Measurements from ENCODE around the gene SPDEF.

The SPDEF gene

GRCh38 chr6:34564181-34564580 is 8.1 kb upstream of the SPDEF start:
- Histone ChIP-seq H3K27me3 (ENCODE audit: insufficient read depth, low read depth, severe bottlenecking) (no peaks in the 10 kb centered on the region), H3K9me3 (ENCODE audit: severe bottlenecking) (no peaks in the 10 kb centered on the region), H3K27ac (no peak overlapping the region), H3K36me3 (no peaks in the 10 kb centered on the region), H3K4me3 (ENCODE audit: low read depth, low read length) (no peak overlapping the region)
- TF ChIP-seq CTCF (IDR thresholded peaks at IDR 0.05; ENCODE audit: low read depth, low read length): no peak
- no peak for DNase-seq

GRCh38 chr6:34563513-34563870 is 7.4 kb upstream of the SPDEF start:
- DNase-seq: no peak
- no peaks in the 10 kb centered on the region for H3K27me3 ChIP-seq (ENCODE audit: insufficient read depth, low read depth, severe bottlenecking)
- no peak overlapping the region for H3K4me3 ChIP-seq (ENCODE audit: low read depth, low read length)
- H3K27ac ChIP-seq: no peak overlapping the region
- no peak for TF ChIP-seq CTCF (IDR thresholded peaks at IDR 0.05; ENCODE audit: low read depth, low read length)
- no peaks in the 10 kb centered on the region for H3K36me3 ChIP-seq
- peaks cover 2% of the 10 kb centered on the region for H3K9me3 ChIP-seq (ENCODE audit: severe bottlenecking)

GRCh38 chr6:34562861-34563512 is 6.9 kb upstream of the SPDEF start:
- Histone ChIP-seq H3K36me3 (no peaks in the 10 kb centered on the region), H3K9me3 (ENCODE audit: severe bottlenecking) (peaks cover 7% of the 10 kb centered on the region), H3K4me3 (ENCODE audit: low read depth, low read length) (no peak overlapping the region), H3K27ac (no peak overlapping the region), H3K27me3 (ENCODE audit: insufficient read depth, low read depth, severe bottlenecking) (no peaks in the 10 kb centered on the region)
- DNase-seq: no peak
- TF ChIP-seq CTCF (IDR thresholded peaks at IDR 0.05; ENCODE audit: low read depth, low read length): no peak

GRCh38 chr6:34562350-34562749 is 6.2 kb upstream of the SPDEF start:
- Histone ChIP-seq H3K27ac (no peak overlapping the region), H3K9me3 (ENCODE audit: severe bottlenecking) (peaks cover 12% of the 10 kb centered on the region), H3K4me3 (ENCODE audit: low read depth, low read length) (no peak overlapping the region), H3K36me3 (no peaks in the 10 kb centered on the region; the same call in 1 of the 2 replicates), H3K27me3 (ENCODE audit: insufficient read depth, low read depth, severe bottlenecking) (no peaks in the 10 kb centered on the region)
- no peak for DNase-seq
- TF ChIP-seq CTCF (IDR thresholded peaks at IDR 0.05; ENCODE audit: low read depth, low read length): no peak

- H3K27ac ChIP-seq: no peak overlapping the region
- no peak for TF ChIP-seq CTCF (IDR thresholded peaks at IDR 0.05; ENCODE audit: low read depth, low read length)
- DNase-seq: no peak
- peaks cover 12% of the 10 kb centered on the region for H3K9me3 ChIP-seq (ENCODE audit: severe bottlenecking)
- H3K36me3 ChIP-seq: no peaks in the 10 kb centered on the region; the same call in 1 of the 2 replicates
- H3K4me3 ChIP-seq (ENCODE audit: low read depth, low read length): no peak overlapping the region
- no peaks in the 10 kb centered on the region for H3K27me3 ChIP-seq (ENCODE audit: insufficient read depth, low read depth, severe bottlenecking)
Measured at GRCh38 chr6:34561227-34561530, 5.0 kb upstream of the SPDEF start.

Measured in WERI-Rb-1 (cell line).